Endothelial cell of umbilical vein (primary cell): ENCODE measurements around the gene SLC16A2. TPM values are rescaled to one million over a fixed set of nuclear protein-coding genes. Genes with fewer than 3 reads are reported as not detected.

ENCODE experiments used
- BruUV-seq: library from RNA; stranded (reverse); fragments of 400-500 nt; replicated peaks from 2 replicates; lab custom pipeline; 2021; lab: Mats Ljungman, UMichigan
- CTCF ChIA-PET: fragments of 300-600, 350-600 bp; sonication (Branson Sonifier 250); formaldehyde crosslinking; loops from one replicate; lab custom pipeline; 2021; ENCODE audit warnings: antibody characterized with exemption, inconsistent platforms; lab: Charles Lee
- POLR2A ChIA-PET: fragments of 300-600, 350-600 bp; sonication (Branson Sonifier 250); formaldehyde crosslinking; loops from one replicate; lab custom pipeline; 2021; ENCODE audit warnings: antibody characterized with exemption, inconsistent platforms; lab: Charles Lee
- DNase-seq: peaks from one replicate; pipeline ENCODE4 v3.0.0-alpha.2; 2011; ENCODE audit warnings: low read depth, low spot score
- FAIRE-seq: peaks from 2 replicates; lab custom pipeline; 2011; peaks lifted over from hg19 to GRCh38; lab: Jason Lieb, UNC
- H2AFZ ChIP-seq: 2 replicates; pipeline ENCODE4 v1.6.0; 2012; ENCODE audit warnings: low read depth, low read length, control low read depth, inconsistent platforms
- H3K27ac ChIP-seq: 2 replicates; pipeline ENCODE4 v1.5.1; 2011; ENCODE audit warnings: low read depth, mild to moderate bottlenecking, control low read depth, low read length, moderate library complexity; ENCODE audit not compliant: insufficient read depth
- H3K27me3 ChIP-seq, 2 experiments: 2 replicates each; pipeline versions ENCODE4 v1.6.0 to v1.6.1; 2011; ENCODE audit warnings: low read length in 2 of 2, mixed read lengths in 1 of 2; ENCODE audit not compliant: control insufficient read depth in 2 of 2, insufficient read depth in 2 of 2
- H3K36me3 ChIP-seq, 2 experiments: 2 replicates in 1 of 2; 3 replicates in 1 of 2; pipeline ENCODE4 v1.5.1; 2011; ENCODE audit warnings: low read length in 2 of 2, mild to moderate bottlenecking in 1 of 2, moderate library complexity in 1 of 2; ENCODE audit not compliant: control insufficient read depth in 2 of 2, insufficient read depth in 2 of 2; ENCODE audit errors: extremely low read depth in 1 of 2
- H3K4me1 ChIP-seq: 3 replicates; pipeline ENCODE4 v1.5.1; 2011; ENCODE audit warnings: mild to moderate bottlenecking, low read length; ENCODE audit not compliant: control insufficient read depth, insufficient read depth; ENCODE audit errors: extremely low read depth
- H3K4me2 ChIP-seq: 2 replicates; pipeline ENCODE4 v1.6.1; 2011; ENCODE audit warnings: low read length, control low read depth, mixed read lengths; ENCODE audit not compliant: insufficient read depth
- H3K4me3 ChIP-seq, 3 experiments: fragments of 200-600 bp in 1 of 3; sonication (generic), shearing (Covaris generic) in 1 of 3; replicated peaks in 1 of 3; 2 replicates each; pipeline ENCODE4 v1.5.1; 2011 to 2016; ENCODE audit warnings: control low read depth in 3 of 3, low read length in 3 of 3, mild to moderate bottlenecking in 2 of 3, inconsistent platforms in 1 of 3, low read depth in 1 of 3, moderate library complexity in 1 of 3; ENCODE audit not compliant: insufficient read depth in 1 of 3
- H3K79me2 ChIP-seq: 2 replicates; pipeline ENCODE4 v1.6.0; 2012; ENCODE audit warnings: low read length, inconsistent platforms; ENCODE audit not compliant: control insufficient read depth, insufficient read depth
- H3K9ac ChIP-seq: replicated peaks from 2 replicates; pipeline ENCODE3; 2011; ENCODE audit warnings: low read length, control low read depth; ENCODE audit not compliant: insufficient read depth; ENCODE audit errors: extremely low read depth
- H3K9me1 ChIP-seq: replicated peaks from 3 replicates; pipeline ENCODE4 v1.6.0; 2011; ENCODE audit warnings: mild to moderate bottlenecking, low read length; ENCODE audit not compliant: control insufficient read depth, insufficient read depth; ENCODE audit errors: extremely low read depth
- H3K9me3 ChIP-seq: replicated peaks from 2 replicates; pipeline ENCODE4 v1.5.1; 2012; ENCODE audit warnings: low read length, inconsistent platforms; ENCODE audit not compliant: control insufficient read depth, insufficient read depth
- H4K20me1 ChIP-seq: replicated peaks from 2 replicates; pipeline ENCODE3; 2011; ENCODE audit warnings: mild to moderate bottlenecking, low read length; ENCODE audit not compliant: control insufficient read depth, insufficient read depth; ENCODE audit errors: extremely low read depth
- CTCF ChIP-seq, 2 donors: IDR thresholded peaks; 1 replicate in 1 of 2; 2 replicates in 1 of 2; pipeline ENCODE4 v1.5.1; 2011; ENCODE audit warnings: low read length in 2 of 2, mild to moderate bottlenecking in 2 of 2, moderate library complexity in 2 of 2, control low read depth in 1 of 2, inconsistent platforms in 1 of 2, low read depth in 1 of 2; ENCODE audit not compliant: insufficient read depth in 1 of 2; ENCODE audit errors: extremely low read depth in 1 of 2
- EZH2 ChIP-seq: IDR thresholded peaks from 2 replicates; pipeline ENCODE4 v1.6.1; 2012; ENCODE audit warnings: borderline replicate concordance, low read depth, mild to moderate bottlenecking, moderate library complexity, low read length, inconsistent platforms; ENCODE audit not compliant: severe bottlenecking
- FOS ChIP-seq: IDR thresholded peaks from 2 replicates; pipeline ENCODE4 v1.6.1; 2011; ENCODE audit warnings: mild to moderate bottlenecking, low read length, moderate library complexity, borderline replicate concordance; ENCODE audit not compliant: insufficient read depth
- GATA2 ChIP-seq: IDR thresholded peaks from 2 replicates; pipeline ENCODE4 v1.7.0; 2011; ENCODE audit warnings: low read depth, mild to moderate bottlenecking, moderate library complexity, mixed read lengths, low read length; ENCODE audit not compliant: insufficient read length, insufficient read depth
- JUN ChIP-seq: IDR thresholded peaks from 2 replicates; pipeline ENCODE4 v1.6.1; 2011; ENCODE audit warnings: borderline replicate concordance, low read depth; ENCODE audit not compliant: insufficient read length, insufficient read depth
- MAX ChIP-seq: IDR thresholded peaks from 2 replicates; pipeline ENCODE4 v1.6.1; 2011; ENCODE audit not compliant: insufficient read depth, insufficient read length
- MYC ChIP-seq: IDR thresholded peaks from one replicate; pipeline ENCODE4 v1.6.1; 2011; ENCODE audit warnings: mild to moderate bottlenecking, low read depth, low read length
- POLR2A ChIP-seq: IDR thresholded peaks from 2 replicates; pipeline ENCODE4 v1.6.1; 2012; ENCODE audit warnings: low read depth, mild to moderate bottlenecking, control low read depth, low read length
- POLR2AphosphoS5 ChIP-seq: IDR thresholded peaks from 2 replicates; pipeline ENCODE4 v1.6.1; 2012; ENCODE audit warnings: low read depth, mild to moderate bottlenecking, control low read depth, low read length, moderate library complexity; ENCODE audit not compliant: insufficient read depth
- dilution Hi-C: fragments of 300-500 bp; cut with MboI; formaldehyde crosslinking; loops from one replicate; pipeline ENCODE4 v1.15.0; 2019; ENCODE audit warnings: low sequenced_read_pairs; ENCODE audit not compliant: extremely low pct_ligation_motif_present
- intact Hi-C: fragments of 100-400 bp; cut with micrococcal nuclease; formaldehyde crosslinking; loops from one replicate; pipeline ENCODE4 v1.10.0; 2022
- polyA plus RNA-seq, 4 experiments: library from polyadenylated mRNA; depleted of rRNA in 3 of 4; stranded (reverse) in 3 of 4; unstranded in 1 of 4; fragments of >200 nt; gene quantifications; 2 replicates each; pipeline versions ENCODE4 v1.2.1 to v1.2.3, GENCODE V29; 2011 to 2012; ENCODE audit warnings: missing spikeins in 1 of 4
- total RNA-seq: library from RNA; stranded (reverse); gene quantifications from 2 replicates; pipeline ENCODE4 v1.2.3, GENCODE V29; 2021

The SLC16A2 gene
- total and polyA plus RNA-seq, 2 donors (not counting 3 experiments of a cell fraction or from before 2014, with no cell fraction given), result 3.1 to 3.6 TPM

- TF ChIP-seq MAX, result no peak
- no peak for TF ChIP-seq GATA2
- TF ChIP-seq POLR2A, result no peak
- no peaks in the 10 kb centered on the region for H3K9me3 ChIP-seq
- no peaks in the 10 kb centered on the region for H3K4me1 ChIP-seq
- no peaks in the 10 kb centered on the region for H3K36me3 ChIP-seq
- H3K9ac ChIP-seq, result no peak overlapping the region
- no peaks in the 10 kb centered on the region for H4K20me1 ChIP-seq
- no peaks in the 10 kb centered on the region for H3K79me2 ChIP-seq
- H3K9me1 ChIP-seq, result no peaks in the 10 kb centered on the region
- DNase-seq (no peak), FAIRE-seq (no peak)
- H3K4me2 ChIP-seq, result no peak overlapping the region
- H3K4me3 ChIP-seq, result no peak overlapping the region
- no peaks in the 10 kb centered on the region for H3K27me3 ChIP-seq
- no peak overlapping the region for H3K27ac ChIP-seq
- dilution Hi-C loops, result no loop called here
- ChIA-PET CTCF (no interaction called here), POLR2A (no interaction called here)
- intact Hi-C loops, result no loop called here
- BruUV-seq, result no TSS peak
- H2AFZ ChIP-seq, result no peak overlapping the region
Measured at GRCh38 chrX:74434336-74434735, 13.0 kb downstream of the SLC16A2 start.

GRCh38 chrX:74437530-74437929 is 16.2 kb downstream of the SLC16A2 start:
- no peaks in the 10 kb centered on the region for H3K4me1 ChIP-seq
- POLR2A ChIA-PET, result no interaction called here
- no TSS peak for BruUV-seq
- intact Hi-C loops, result no loop called here
- no peaks in the 10 kb centered on the region for H3K36me3 ChIP-seq
- H3K79me2 ChIP-seq, result no peaks in the 10 kb centered on the region
- H3K27ac ChIP-seq, result no peak overlapping the region
- DNase-seq (no peak), FAIRE-seq (no peak)
- no peaks in the 10 kb centered on the region for H3K27me3 ChIP-seq
- no peak overlapping the region for H3K4me2 ChIP-seq
- TF ChIP-seq EZH2 (no peak), GATA2 (no peak), FOS (no peak), JUN (no peak), POLR2A (no peak), MYC (no peak), POLR2AphosphoS5 (no peak), MAX (no peak), CTCF (IDR thresholded peaks at IDR 0.05; ENCODE audit: extremely low read depth in 1 of 2, insufficient read depth in 1 of 2, low read depth in 1 of 2, low read length in 2 of 2) (no peak)
- no peak overlapping the region for H3K4me3 ChIP-seq
- no peaks in the 10 kb centered on the region for H3K9me1 ChIP-seq
- dilution Hi-C loops, result no loop called here
- H3K9me3 ChIP-seq, result no peaks in the 10 kb centered on the region
- CTCF ChIA-PET, result no interaction called here
- no peak overlapping the region for H3K9ac ChIP-seq
- H4K20me1 ChIP-seq, result no peaks in the 10 kb centered on the region
- H2AFZ ChIP-seq, result no peak overlapping the region
